ENCODE results near the gene RNF103.

GRCh38 chr2:86580560-86580959 is 43.1 kb downstream of the RNF103 start:
- TF ChIP-seq, protein P1, sequence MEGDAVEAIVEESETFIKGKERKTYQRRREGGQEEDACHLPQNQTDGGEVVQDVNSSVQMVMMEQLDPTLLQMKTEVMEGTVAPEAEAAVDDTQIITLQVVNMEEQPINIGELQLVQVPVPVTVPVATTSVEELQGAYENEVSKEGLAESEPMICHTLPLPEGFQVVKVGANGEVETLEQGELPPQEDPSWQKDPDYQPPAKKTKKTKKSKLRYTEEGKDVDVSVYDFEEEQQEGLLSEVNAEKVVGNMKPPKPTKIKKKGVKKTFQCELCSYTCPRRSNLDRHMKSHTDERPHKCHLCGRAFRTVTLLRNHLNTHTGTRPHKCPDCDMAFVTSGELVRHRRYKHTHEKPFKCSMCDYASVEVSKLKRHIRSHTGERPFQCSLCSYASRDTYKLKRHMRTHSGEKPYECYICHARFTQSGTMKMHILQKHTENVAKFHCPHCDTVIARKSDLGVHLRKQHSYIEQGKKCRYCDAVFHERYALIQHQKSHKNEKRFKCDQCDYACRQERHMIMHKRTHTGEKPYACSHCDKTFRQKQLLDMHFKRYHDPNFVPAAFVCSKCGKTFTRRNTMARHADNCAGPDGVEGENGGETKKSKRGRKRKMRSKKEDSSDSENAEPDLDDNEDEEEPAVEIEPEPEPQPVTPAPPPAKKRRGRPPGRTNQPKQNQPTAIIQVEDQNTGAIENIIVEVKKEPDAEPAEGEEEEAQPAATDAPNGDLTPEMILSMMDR (IDR thresholded peaks at IDR 0.05; ENCODE audit: extremely low read depth in 1 of 2, insufficient read depth in 1 of 2, low read depth in 1 of 2, low read length in 2 of 2) = no peak
- TF ChIP-seq POLR2A (IDR thresholded peaks at IDR 0.05; ENCODE audit: low read depth, low read length) (no peak), EZH2 (IDR thresholded peaks at IDR 0.05; ENCODE audit: borderline replicate concordance, low read depth, low read length, severe bottlenecking) (no peak), POLR2AphosphoS5 (IDR thresholded peaks at IDR 0.05; ENCODE audit: insufficient read depth, low read depth, low read length) (no peak)
- TF ChIP-seq, protein P2, sequence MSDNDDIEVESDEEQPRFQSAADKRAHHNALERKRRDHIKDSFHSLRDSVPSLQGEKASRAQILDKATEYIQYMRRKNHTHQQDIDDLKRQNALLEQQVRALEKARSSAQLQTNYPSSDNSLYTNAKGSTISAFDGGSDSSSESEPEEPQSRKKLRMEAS (IDR thresholded peaks at IDR 0.05; ENCODE audit: insufficient read depth, insufficient read length) = no peak

Data from endothelial cell of umbilical vein (primary cell).